GM12892 (cell line): ENCODE measurements around the gene BMP2K.
"Not testable (repeated sequence)": the region's sequence is repeated elsewhere in the genome, so short reads cannot be mapped to it uniquely, and the experiment has no call there.

Source experiments
- DNase-seq: peaks from one replicate; pipeline ENCODE4 v3.0.0; 2011; ENCODE audit not compliant: insufficient read length
- FAIRE-seq: peaks from 2 replicates; lab custom pipeline; 2011; peaks lifted over from hg19 to GRCh38; lab: Jason Lieb, UNC
- POLR2A ChIP-seq: IDR thresholded peaks from 2 replicates; pipeline ENCODE4 v1.6.1; 2011; ENCODE audit warnings: low read depth, low read length, control low read depth
- POLR2AphosphoS5 ChIP-seq: IDR thresholded peaks from 2 replicates; pipeline ENCODE4 v1.6.1; 2011; ENCODE audit warnings: low read depth, low read length, control low read depth
- TAF1 ChIP-seq: IDR thresholded peaks from 2 replicates; pipeline ENCODE4 v1.6.1; 2011; ENCODE audit warnings: low read depth, mild to moderate bottlenecking, control low read depth, low read length, borderline replicate concordance

Gene BMP2K

DNA sequence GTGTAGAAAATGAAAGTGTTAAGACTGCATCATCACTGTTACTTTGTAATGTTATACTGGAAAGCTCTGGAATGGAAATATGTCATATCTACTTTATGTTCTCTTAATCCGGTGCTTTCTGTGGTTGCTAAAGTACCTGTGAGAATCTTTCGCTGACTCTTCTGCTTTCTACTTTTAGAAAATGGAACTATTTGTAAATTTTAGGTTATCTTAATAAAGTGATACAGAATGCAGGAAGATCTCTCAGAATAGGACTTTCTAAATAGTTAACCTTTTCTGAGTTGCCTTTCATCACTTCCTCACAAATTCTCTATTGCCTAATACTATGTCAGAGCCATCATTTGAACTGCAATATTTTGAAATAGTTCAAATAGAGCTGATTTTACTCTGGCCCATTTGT lies 69.3 kb downstream of the BMP2K start:
- peak; percentile 46 for FAIRE-seq
- TF ChIP-seq POLR2AphosphoS5: no peak
- no peak for TF ChIP-seq TAF1
- no peak for TF ChIP-seq POLR2A
- DNase-seq: no peak

DNA sequence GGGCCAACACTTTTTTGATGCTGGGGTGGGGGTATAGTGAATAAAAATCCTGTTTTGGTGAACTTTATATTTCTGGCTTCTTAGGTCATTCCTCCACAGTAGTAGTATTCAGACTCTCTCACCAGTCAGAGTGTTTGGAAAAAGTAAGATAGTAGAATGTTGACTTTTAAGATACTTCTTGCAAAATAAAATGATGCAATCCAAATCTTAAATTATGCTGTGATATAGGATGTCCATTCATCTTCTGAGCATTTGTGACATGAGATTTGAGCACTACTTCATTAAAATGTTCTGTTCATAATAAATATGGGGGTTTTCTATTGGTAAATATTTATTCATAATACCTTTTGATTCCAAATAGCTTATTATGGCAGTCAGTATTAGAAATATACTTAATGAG lies 70.1 kb downstream of the BMP2K start:
- FAIRE-seq: no peak
- TF ChIP-seq POLR2A: no peak
- no peak for TF ChIP-seq TAF1
- TF ChIP-seq POLR2AphosphoS5: no peak

DNA sequence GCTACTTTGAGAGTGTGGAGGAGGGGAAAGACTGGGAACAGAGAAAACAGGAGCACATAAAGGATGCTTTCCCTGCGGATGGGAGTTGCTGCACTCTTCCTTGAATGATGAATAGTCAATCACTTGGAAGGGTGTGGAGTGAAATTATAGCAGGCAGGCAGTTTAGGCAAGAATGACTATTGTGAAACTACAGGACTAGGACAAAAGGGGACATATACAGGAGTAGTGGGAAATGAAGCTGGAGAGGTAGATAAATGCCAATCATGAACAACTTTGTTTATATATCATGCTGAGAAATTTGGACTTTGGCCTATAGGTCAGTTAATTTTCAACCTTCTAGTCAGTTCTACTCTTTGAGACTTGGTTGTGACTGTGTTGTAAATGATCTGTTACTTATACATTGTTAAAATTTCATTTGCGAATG lies 86.2 kb downstream of the BMP2K start:
- no peak for DNase-seq
- TF ChIP-seq TAF1: no peak
- TF ChIP-seq POLR2A: no peak
- TF ChIP-seq POLR2AphosphoS5: no peak
- FAIRE-seq: no peak

More for the DNA sequence above, 70.1 kb downstream of the BMP2K start:
- DNase-seq: no peak

DNA sequence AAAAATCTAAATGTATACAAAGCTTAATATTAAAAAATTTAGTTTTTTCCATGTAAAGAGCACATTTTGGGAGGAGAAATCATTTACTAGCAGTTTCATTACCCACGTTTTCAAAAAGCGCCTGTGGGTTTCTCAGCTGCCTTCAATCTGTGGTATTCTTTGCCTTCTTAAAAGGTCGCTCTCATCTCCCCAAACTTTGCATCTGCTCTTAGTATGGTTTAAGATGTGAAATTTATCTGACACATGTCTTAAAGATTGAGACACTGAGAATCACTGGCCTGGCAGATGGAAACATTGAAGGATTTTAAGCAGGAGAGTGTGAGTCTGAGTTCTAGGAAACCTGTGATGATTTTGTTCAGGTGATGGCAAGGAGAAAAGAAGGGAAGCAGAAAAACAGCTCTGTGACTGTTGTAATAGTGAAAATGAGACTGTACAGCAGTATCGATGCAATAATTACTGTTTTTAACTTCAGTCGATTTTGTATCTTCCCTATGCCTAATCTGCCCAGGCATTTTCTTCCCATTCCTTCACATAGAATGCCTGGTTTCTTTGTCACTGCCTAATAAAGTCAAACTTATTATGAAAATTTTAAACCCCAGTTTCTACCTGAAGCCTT lies 87.2 kb downstream of the BMP2K start:
- TF ChIP-seq POLR2AphosphoS5: no peak
- TF ChIP-seq TAF1: no peak
- no peak for TF ChIP-seq POLR2A
- peak; percentile 76 for FAIRE-seq
- no peak for DNase-seq

DNA sequence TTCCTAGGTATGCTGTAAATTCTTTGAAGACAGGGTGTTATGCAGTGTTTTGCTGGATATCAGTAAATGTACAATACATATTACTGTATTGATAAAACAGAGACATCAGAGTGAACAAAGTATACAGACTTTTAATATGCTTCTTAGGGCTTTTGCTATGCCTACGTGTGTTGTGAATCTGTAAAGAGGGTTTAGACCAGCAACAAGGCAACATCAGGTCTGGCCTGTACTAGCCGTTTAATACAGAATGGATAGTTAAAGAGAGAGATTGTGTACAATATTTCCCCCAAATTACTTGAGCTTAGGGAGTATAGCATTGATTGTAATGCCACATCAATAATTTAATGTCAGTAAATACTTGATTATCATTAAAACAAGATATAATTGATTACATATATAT lies 87.8 kb downstream of the BMP2K start:
- TF ChIP-seq POLR2A (no peak), TAF1 (no peak), POLR2AphosphoS5 (no peak)
- no peak for FAIRE-seq

DNA sequence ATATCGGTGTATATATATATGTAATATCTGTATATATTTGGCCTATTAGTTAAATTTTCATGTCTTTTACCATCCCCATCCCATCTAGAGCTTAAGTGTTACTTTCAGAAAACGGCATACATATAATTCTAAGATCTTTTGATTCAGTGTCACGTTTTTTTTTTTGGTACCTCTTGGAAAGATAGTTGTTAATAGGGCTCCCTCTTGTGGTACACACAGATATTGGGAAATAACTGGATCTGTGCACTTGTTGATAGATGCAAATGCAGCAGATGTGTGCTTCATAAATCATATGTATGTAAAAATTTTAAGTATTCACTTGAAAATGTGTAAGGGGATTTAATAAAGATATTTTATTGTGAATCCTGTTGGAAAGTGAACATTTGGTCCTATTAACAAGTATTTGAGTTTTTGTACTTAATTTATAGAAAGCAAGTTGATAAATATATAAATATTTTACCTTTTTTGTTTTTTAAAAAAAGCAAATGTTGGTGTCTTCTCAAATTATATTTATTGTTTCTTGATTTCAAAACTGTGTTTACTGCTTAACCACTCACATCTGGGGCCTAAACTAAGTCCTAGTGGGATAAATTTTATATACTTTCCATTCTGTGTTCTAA lies 88.4 kb downstream of the BMP2K start:
- no peak for DNase-seq
- TF ChIP-seq POLR2A (no peak), TAF1 (no peak), POLR2AphosphoS5 (no peak)
- FAIRE-seq: peak; percentile 75

More for the DNA sequence above, 87.8 kb downstream of the BMP2K start:
- DNase-seq: no peak

DNA sequence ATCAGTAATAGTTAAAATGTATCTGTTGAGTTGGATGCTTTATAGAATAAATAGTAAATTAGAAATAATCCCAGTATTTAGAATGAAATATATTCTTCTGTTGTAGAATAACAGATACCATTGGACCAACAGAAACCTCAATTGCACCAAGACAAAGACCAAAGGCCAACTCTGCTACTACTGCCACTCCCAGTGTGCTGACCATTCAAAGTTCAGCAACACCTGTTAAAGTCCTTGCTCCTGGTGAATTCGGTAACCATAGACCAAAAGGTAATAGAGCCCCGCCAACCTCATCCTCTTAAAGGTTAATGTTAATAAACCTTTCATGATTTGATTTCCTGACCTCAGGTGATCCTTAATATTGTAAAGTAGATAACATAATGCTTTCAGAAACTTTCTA lies 89.3 kb downstream of the BMP2K start:
- TF ChIP-seq POLR2AphosphoS5: no peak
- no peak for TF ChIP-seq TAF1
- no peak for TF ChIP-seq POLR2A
- FAIRE-seq (no peak), DNase-seq (no peak)

DNA sequence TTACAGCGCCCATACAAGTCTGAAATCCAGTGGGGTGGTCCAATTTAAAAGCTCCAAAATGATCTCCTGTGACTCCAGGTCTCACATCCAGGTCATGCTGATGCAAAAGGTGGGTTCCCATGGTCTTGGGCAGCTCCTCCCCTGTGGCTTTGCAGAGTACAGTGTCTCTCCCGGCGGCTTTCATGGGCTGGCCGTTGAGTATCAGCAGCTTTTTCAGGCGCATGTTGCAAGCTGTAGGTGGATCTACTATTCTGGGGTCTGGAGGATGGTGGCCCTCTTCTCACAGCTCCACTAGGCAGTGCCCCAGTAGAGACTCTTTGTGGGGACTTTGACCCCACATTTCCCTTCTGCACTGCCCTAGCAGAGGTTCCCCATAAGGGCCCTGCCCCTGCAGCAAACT lies 92.6 kb downstream of the BMP2K start:
- DNase-seq, FAIRE-seq: not testable (repeated sequence)

DNA sequence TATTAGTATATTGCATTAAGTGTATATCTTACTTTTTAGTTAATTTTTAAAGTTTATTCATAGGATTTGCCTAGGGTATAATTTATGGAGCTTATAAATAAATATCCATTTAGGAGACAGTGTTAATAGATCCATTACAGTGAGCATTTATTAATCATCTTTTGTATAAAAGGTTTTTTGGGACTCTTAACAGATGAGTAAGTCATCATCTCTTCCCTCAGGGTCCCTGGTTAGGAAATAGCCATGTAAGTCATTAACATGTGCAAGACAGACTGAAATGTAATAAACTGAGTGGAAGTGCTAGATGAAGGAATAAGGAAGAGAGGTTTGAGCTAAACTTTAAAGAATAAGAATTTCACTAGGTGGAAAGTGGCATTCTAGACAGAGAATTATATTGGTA lies 93.9 kb downstream of the BMP2K start:
- TF ChIP-seq TAF1 (no peak), POLR2AphosphoS5 (no peak), POLR2A (no peak)
- no peak for DNase-seq
- FAIRE-seq: no peak

DNA sequence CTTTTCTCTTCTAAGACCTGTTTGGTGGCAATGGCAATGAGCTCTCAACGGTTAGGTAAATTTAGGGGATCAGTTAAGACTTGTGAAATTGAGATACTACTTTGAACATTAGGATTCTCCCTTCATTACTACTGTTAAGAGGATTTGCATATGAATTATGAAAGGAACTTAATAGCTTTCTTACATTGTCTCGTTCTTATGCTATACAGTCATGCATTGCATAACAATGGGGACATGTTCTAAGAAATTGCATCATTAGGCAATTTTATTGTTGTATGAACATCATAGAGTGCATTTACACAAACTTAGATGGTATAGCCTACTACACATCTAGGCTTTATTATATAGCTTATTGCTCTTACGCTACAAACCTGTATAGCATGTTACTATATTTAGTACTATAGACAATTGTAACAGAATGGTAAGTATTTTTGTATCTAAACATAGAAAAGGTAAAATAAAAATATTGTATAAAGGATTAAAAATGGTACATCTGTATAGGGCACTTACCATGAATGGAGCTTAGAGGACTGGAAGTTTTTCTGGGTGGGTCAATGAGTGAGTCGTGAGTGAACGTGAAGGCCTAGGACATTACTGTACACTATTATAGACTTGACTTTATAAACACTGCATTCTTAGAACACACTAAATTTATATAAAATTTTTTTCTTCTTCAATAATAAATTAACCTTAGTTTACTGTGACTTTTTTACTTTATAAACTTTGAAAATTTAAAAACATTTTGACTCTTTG lies 100.6 kb downstream of the BMP2K start:
- FAIRE-seq (no peak), DNase-seq (no peak)
- TF ChIP-seq TAF1: no peak
- TF ChIP-seq POLR2A: no peak
- TF ChIP-seq POLR2AphosphoS5: no peak

DNA sequence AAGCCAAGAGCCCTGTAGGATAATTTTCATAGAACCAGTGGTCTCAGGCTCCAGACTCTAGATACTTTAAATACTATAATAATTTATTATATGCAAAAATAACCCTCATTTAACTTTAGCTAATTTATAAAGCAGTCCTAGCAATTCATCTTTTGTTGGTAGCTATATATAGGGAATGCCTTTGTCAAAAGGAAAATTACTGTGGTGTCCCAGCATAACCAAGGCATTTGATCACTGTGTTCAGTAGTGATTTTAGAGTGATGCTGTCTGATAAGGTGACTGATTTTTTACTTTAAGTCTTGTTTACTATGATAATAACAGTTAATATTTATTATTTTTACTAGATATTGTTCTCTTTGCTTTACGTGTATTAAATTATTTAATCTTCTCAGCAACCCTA lies 101.9 kb downstream of the BMP2K start:
- no peak for TF ChIP-seq POLR2A
- no peak for TF ChIP-seq TAF1
- TF ChIP-seq POLR2AphosphoS5: no peak
- DNase-seq (no peak), FAIRE-seq (no peak)
